Gastrocnemius medialis (tissue), 4 donors: ENCODE measurements around the gene CXCL13.

Source experiments
- CTCF ChIP-seq, 5 experiments: fragments of 450-650 bp in 3 of 5; fragments of 200-600 bp in 2 of 5; sonication (generic) in 2 of 5; IDR thresholded peaks in 4 of 5; conservative IDR thresholded peaks in 1 of 5; 1 replicate in 4 of 5; 2 replicates in 1 of 5; pipeline ENCODE4 v1.5.1; 2016 to 2019; ENCODE audit warnings: antibody characterized with exemption in 5 of 5, mild to moderate bottlenecking in 3 of 5, moderate library complexity in 3 of 5
- POLR2A ChIP-seq, 2 donors: fragments of 450-650 bp; IDR thresholded peaks; one replicate each; pipeline ENCODE4 v1.6.1; 2017; ENCODE audit warnings: antibody characterized with exemption in 2 of 2, mild to moderate bottlenecking in 2 of 2, moderate library complexity in 2 of 2

- TF ChIP-seq CTCF (IDR thresholded peaks at IDR 0.05 in 4 of 5, conservative IDR thresholded peaks at IDR 0.05 in 1 of 5) (no peak), POLR2A (IDR thresholded peaks at IDR 0.05) (no peak)
Measured at GRCh38 chr4:77582711-77583110, 22.9 kb upstream of the CXCL13 start.
